AG08396 (cell line): ENCODE results near the gene SEPTIN11.
"Not testable (repeated sequence)": the region's sequence is repeated elsewhere in the genome, so short reads cannot be mapped to it uniquely, and the experiment has no call there.

Source experiments
- DNase-seq: peaks from one replicate; pipeline ENCODE4 v3.0.0; 2012; ENCODE audit warnings: low spot score, mixed read lengths

Gene SEPTIN11

GRCh38 chr4:76952071-76952470, 2.5 kb downstream of the SEPTIN11 start:
- DNase-seq = no peak

GRCh38 chr4:76952656-76953582, 3.4 kb downstream of the SEPTIN11 start:
- DNase-seq = no peak

GRCh38 chr4:76953956-76954355, 4.4 kb downstream of the SEPTIN11 start:
- no peak for DNase-seq

GRCh38 chr4:76954489-76954888, 4.9 kb downstream of the SEPTIN11 start:
- no peak for DNase-seq

- DNase-seq = no peak
Measured at GRCh38 chr4:76955182-76955581, 5.6 kb downstream of the SEPTIN11 start.

- DNase-seq = no peak
Measured at GRCh38 chr4:76957004-76957738, 7.6 kb downstream of the SEPTIN11 start.

GRCh38 chr4:76958891-76959290, 9.3 kb downstream of the SEPTIN11 start:
- no peak for DNase-seq

GRCh38 chr4:76960014-76960413, 10.5 kb downstream of the SEPTIN11 start:
- no peak for DNase-seq

- DNase-seq = no peak
Measured at GRCh38 chr4:76962406-76963130, 13.0 kb downstream of the SEPTIN11 start.

GRCh38 chr4:76963131-76963750, 13.7 kb downstream of the SEPTIN11 start:
- no peak for DNase-seq

- DNase-seq = not testable (repeated sequence)
Measured at GRCh38 chr4:76963927-76964326, 14.4 kb downstream of the SEPTIN11 start.

GRCh38 chr4:76964769-76965168, 15.2 kb downstream of the SEPTIN11 start:
- DNase-seq = no peak

- DNase-seq = no peak
Measured at GRCh38 chr4:76965866-76966579, 16.5 kb downstream of the SEPTIN11 start.

- DNase-seq = no peak
Measured at GRCh38 chr4:76968937-76969336, 19.4 kb downstream of the SEPTIN11 start.

GRCh38 chr4:76969495-76969894, 19.9 kb downstream of the SEPTIN11 start:
- no peak for DNase-seq

- no peak for DNase-seq
Measured at GRCh38 chr4:76969941-76970529, 20.5 kb downstream of the SEPTIN11 start.

GRCh38 chr4:76972306-76972705, 22.8 kb downstream of the SEPTIN11 start:
- DNase-seq = no peak

- DNase-seq = no peak
Measured at GRCh38 chr4:76974150-76974549, 24.6 kb downstream of the SEPTIN11 start.

- DNase-seq = no peak
Measured at GRCh38 chr4:76977113-76977512, 27.6 kb downstream of the SEPTIN11 start.

GRCh38 chr4:76977736-76978350, 28.3 kb downstream of the SEPTIN11 start:
- no peak for DNase-seq
